ENCODE results near the gene PIGN. TPM values are rescaled to one million over a fixed set of nuclear protein-coding genes. Genes with fewer than 3 reads are reported as not detected.

The PIGN gene
- total RNA-seq, 2 experiments from 2014 or later, result 9.6 to 11.7 TPM

DNA sequence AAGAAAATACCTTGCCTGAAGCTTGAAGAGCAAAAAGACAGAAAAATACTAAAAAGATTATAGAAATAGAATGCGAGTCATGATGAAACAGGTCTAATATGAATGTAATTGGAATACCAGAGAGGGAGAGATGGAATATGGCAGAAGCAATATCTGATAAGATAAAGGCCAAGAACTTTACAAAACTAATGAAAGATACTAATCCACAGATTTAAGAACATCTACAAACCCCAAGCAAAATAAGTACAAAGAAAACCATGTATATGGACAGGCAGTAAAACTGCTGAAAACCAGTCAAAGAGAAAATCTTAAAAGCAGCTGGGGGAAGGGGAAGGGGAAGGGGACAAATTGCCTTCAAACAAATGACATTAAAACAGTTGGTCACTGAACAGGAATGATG lies 67.0 kb downstream of the PIGN start:
- peaks cover 12% of the 10 kb centered on the region for H3K36me3 Mint-ChIP-seq (ENCODE audit: low read depth)
- H3K4me3 Mint-ChIP-seq, result no peak overlapping the region
- no peaks in the 10 kb centered on the region for H3K9me3 Mint-ChIP-seq
- ChIA-PET POLR2A (no interaction called here), CTCF (no interaction called here)
- H3K27me3 Mint-ChIP-seq, result no peaks in the 10 kb centered on the region
- TF ChIP-seq CTCF (IDR thresholded peaks at IDR 0.05), result no peak
- Histone ChIP-seq H3K4me3 (ENCODE audit: low read length) (no peak overlapping the region), H3K27me3 (ENCODE audit: control insufficient read depth in 1 of 2, insufficient read depth in 2 of 2, low read length in 2 of 2) (no peaks in the 10 kb centered on the region), H3K9me3 (ENCODE audit: control insufficient read depth in 1 of 2, insufficient read depth in 1 of 2, low read length in 2 of 2) (no peaks in the 10 kb centered on the region), H3K27ac (ENCODE audit: low read depth in 1 of 2, low read length in 2 of 2) (no peak overlapping the region), H3K36me3 (ENCODE audit: insufficient read depth, low read length) (no peaks in the 10 kb centered on the region), H3K4me1 (ENCODE audit: insufficient read depth, low read length) (no peaks in the 10 kb centered on the region)
- ATAC-seq (ENCODE audit: poor library complexity), result no peak
- no peaks in the 10 kb centered on the region for H3K4me1 Mint-ChIP-seq (ENCODE audit: low read depth)
- intact Hi-C loops (cut with DNase I, micrococcal nuclease), result no loop called here
- H3K27ac Mint-ChIP-seq, result no peak overlapping the region
- no peak for DNase-seq

- CTCF ChIA-PET, result interaction anchor here (1.1 kb wide), 1 partner anchor 13 kb away, joined by 5 read pairs; no protein-coding TSS in a partner anchor
- no peak overlapping the region for H3K27ac Mint-ChIP-seq
Observed at GRCh38 chr18:62118328-62118727, 68.5 kb downstream of the PIGN start.

GRCh38 chr18:62109676-62110075 lies 77.2 kb downstream of the PIGN start:
- Histone ChIP-seq H3K4me3 (ENCODE audit: low read length) (no peak overlapping the region), H3K27ac (ENCODE audit: low read depth in 1 of 2, low read length in 2 of 2) (no peak overlapping the region), H3K36me3 (ENCODE audit: insufficient read depth, low read length) (no peaks in the 10 kb centered on the region), H3K4me1 (ENCODE audit: insufficient read depth, low read length) (no peaks in the 10 kb centered on the region), H3K9me3 (ENCODE audit: control insufficient read depth in 1 of 2, insufficient read depth in 1 of 2, low read length in 2 of 2) (no peaks in the 10 kb centered on the region), H3K27me3 (ENCODE audit: control insufficient read depth in 1 of 2, insufficient read depth in 2 of 2, low read length in 2 of 2) (no peaks in the 10 kb centered on the region)
- ATAC-seq (ENCODE audit: poor library complexity), result no peak
- no peaks in the 10 kb centered on the region for H3K4me1 Mint-ChIP-seq (ENCODE audit: low read depth)
- intact Hi-C loops (cut with DNase I, micrococcal nuclease), result no loop called here
- H3K27me3 Mint-ChIP-seq, result no peaks in the 10 kb centered on the region
- ChIA-PET CTCF (interaction anchor here (1.2 kb wide), 1 partner anchor 22 kb away, joined by 3 read pairs; no protein-coding TSS in a partner anchor), POLR2A (no interaction called here)
- TF ChIP-seq CTCF (IDR thresholded peaks at IDR 0.05), result no peak
- no peak overlapping the region for H3K4me3 Mint-ChIP-seq
- no peak overlapping the region for H3K27ac Mint-ChIP-seq
- H3K9me3 Mint-ChIP-seq, result no peaks in the 10 kb centered on the region
- H3K36me3 Mint-ChIP-seq (ENCODE audit: low read depth), result peaks cover 41% of the 10 kb centered on the region
- no peak for DNase-seq

More at GRCh38 chr18:62118328-62118727, 68.5 kb downstream of the PIGN start:
- ATAC-seq (ENCODE audit: poor library complexity) (no peak), DNase-seq (no peak)
- Histone ChIP-seq H3K4me3 (ENCODE audit: low read length) (no peak overlapping the region), H3K36me3 (ENCODE audit: insufficient read depth, low read length) (no peaks in the 10 kb centered on the region), H3K27me3 (ENCODE audit: control insufficient read depth in 1 of 2, insufficient read depth in 2 of 2, low read length in 2 of 2) (no peaks in the 10 kb centered on the region), H3K9me3 (ENCODE audit: control insufficient read depth in 1 of 2, insufficient read depth in 1 of 2, low read length in 2 of 2) (no peaks in the 10 kb centered on the region), H3K4me1 (ENCODE audit: insufficient read depth, low read length) (no peaks in the 10 kb centered on the region), H3K27ac (ENCODE audit: low read depth in 1 of 2, low read length in 2 of 2) (no peak overlapping the region)
- intact Hi-C loops (cut with DNase I, micrococcal nuclease), result no loop called here
- Mint-ChIP-seq H3K9me3 (no peaks in the 10 kb centered on the region), H3K4me1 (ENCODE audit: low read depth) (no peaks in the 10 kb centered on the region), H3K36me3 (ENCODE audit: low read depth) (peaks cover 24% of the 10 kb centered on the region), H3K27me3 (no peaks in the 10 kb centered on the region), H3K4me3 (no peak overlapping the region)
- no peak for TF ChIP-seq CTCF (IDR thresholded peaks at IDR 0.05)
- POLR2A ChIA-PET, result no interaction called here
